ENCODE results near the gene DISP2.

The DISP2 gene

DNA sequence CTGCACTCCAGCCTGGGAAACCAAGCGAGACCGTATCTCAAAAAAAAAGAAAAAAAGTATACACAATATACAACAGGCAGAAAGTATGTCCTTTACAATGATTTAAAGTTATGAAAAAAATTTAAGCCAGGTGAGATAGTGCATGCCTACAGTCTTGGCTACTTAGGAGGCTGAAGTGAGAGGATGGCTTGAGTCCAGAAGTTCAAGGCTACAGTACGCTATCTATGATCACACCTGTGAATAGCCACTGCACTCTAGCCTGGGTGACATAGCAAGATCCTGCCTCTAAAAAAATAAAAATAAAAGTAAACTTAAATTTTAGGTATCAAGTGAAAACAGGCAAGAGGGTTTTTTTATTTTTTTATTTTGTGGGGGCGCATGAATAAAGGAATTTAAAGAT lies 21.4 kb downstream of the DISP2 start:
- Mint-ChIP-seq H3K4me3 (no peak overlapping the region), H3K27me3 (no peaks in the 10 kb centered on the region), H3K9me3 (no peaks in the 10 kb centered on the region), H3K36me3 (ENCODE audit: low read depth) (peaks cover 8% of the 10 kb centered on the region), H3K27ac (no peak overlapping the region), H3K4me1 (peaks cover 19% of the 10 kb centered on the region)
- no peak for ATAC-seq
- no peak for DNase-seq

GRCh38 chr15:40379853-40380252 lies 21.8 kb downstream of the DISP2 start:
- Mint-ChIP-seq H3K4me3 (no peak overlapping the region), H3K4me1 (peaks cover 22% of the 10 kb centered on the region), H3K36me3 (ENCODE audit: low read depth) (peaks cover 13% of the 10 kb centered on the region), H3K27ac (no peak overlapping the region), H3K27me3 (no peaks in the 10 kb centered on the region), H3K9me3 (no peaks in the 10 kb centered on the region)
- no peak for ATAC-seq
- DNase-seq, result no peak

DNA sequence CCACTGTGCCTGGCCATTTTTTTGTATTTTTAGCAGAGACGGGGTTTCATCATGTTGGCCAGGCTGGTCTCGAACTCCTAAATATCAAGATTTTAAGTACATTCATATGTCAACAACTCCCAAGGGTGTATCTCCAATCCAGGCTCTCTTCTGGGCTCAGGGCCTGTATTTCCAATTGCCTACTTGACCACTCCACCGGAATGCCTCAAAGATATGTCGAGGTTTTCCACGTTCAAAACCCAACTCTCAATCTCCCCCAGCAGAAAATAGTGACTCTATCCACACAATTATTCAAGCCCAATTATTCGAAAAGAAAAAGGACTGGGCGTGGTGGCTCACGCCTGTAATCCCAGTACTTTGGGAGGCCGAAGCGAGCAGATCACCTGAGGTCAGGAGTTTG lies 22.6 kb downstream of the DISP2 start:
- peaks cover 22% of the 10 kb centered on the region for H3K4me1 Mint-ChIP-seq
- H3K27me3 Mint-ChIP-seq, result no peaks in the 10 kb centered on the region
- no peak for DNase-seq
- no peak overlapping the region for H3K27ac Mint-ChIP-seq
- H3K9me3 Mint-ChIP-seq, result no peaks in the 10 kb centered on the region
- ATAC-seq, result no peak
- no peak overlapping the region for H3K4me3 Mint-ChIP-seq
- H3K36me3 Mint-ChIP-seq (ENCODE audit: low read depth), result peaks cover 19% of the 10 kb centered on the region

GRCh38 chr15:40381818-40382529 lies 24.0 kb downstream of the DISP2 start:
- no peak for DNase-seq
- H3K27ac Mint-ChIP-seq, result no peak overlapping the region
- no peaks in the 10 kb centered on the region for H3K9me3 Mint-ChIP-seq
- peaks cover 18% of the 10 kb centered on the region for H3K4me1 Mint-ChIP-seq
- ATAC-seq, result no peak
- no peaks in the 10 kb centered on the region for H3K27me3 Mint-ChIP-seq
- no peak overlapping the region for H3K4me3 Mint-ChIP-seq
- peaks cover 27% of the 10 kb centered on the region for H3K36me3 Mint-ChIP-seq (ENCODE audit: low read depth)

GRCh38 chr15:40382580-40383456 lies 24.8 kb downstream of the DISP2 start, which contains the start of gene KNSTRN:
KNSTRN (plus strand) TSS chr15:40382721; CDS start chr15:40382836, 115 bp downstream.
- DNase-seq (peak; percentile 94), ATAC-seq (peak; percentile 99)
- peak within 1 kb of the TSS; percentile 91 for H3K4me3 Mint-ChIP-seq
- H3K36me3 Mint-ChIP-seq (ENCODE audit: low read depth), result peaks cover 36% of the 10 kb centered on the region
- H3K9me3 Mint-ChIP-seq, result no peaks in the 10 kb centered on the region
- no peaks in the 10 kb centered on the region for H3K27me3 Mint-ChIP-seq
- H3K27ac Mint-ChIP-seq, result peak within 1 kb of the TSS; percentile 74
- H3K4me1 Mint-ChIP-seq, result peaks cover 18% of the 10 kb centered on the region

DNA sequence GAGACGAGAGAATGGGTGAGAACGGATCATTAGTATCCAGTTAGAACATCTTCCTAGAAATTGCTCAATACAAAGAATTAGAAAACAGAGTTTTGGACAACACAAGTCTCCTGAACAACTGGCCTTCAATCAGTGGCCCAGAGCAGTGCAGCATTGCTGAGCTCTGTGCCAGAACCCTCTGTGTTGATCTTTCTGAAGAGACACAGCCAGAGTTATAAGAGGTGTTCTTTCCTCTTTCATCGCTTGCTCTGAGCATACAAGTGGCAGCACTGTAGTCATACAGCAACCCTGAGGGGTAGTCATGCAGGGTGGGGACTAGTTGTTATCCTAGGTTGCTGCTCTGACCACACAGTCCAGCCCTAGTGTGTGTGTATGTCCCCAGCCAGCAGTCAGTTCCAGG lies 28.5 kb downstream of the DISP2 start:
- DNase-seq, result no peak
- Mint-ChIP-seq H3K27me3 (no peaks in the 10 kb centered on the region), H3K4me1 (peaks cover 18% of the 10 kb centered on the region), H3K9me3 (no peaks in the 10 kb centered on the region), H3K27ac (no peak overlapping the region), H3K36me3 (ENCODE audit: low read depth) (peaks cover 64% of the 10 kb centered on the region), H3K4me3 (no peak overlapping the region)
- no peak for ATAC-seq

GRCh38 chr15:40388941-40389823 lies 31.2 kb downstream of the DISP2 start:
- H3K27me3 Mint-ChIP-seq, result no peaks in the 10 kb centered on the region
- H3K27ac Mint-ChIP-seq, result no peak overlapping the region
- no peak for DNase-seq
- H3K36me3 Mint-ChIP-seq (ENCODE audit: low read depth), result peaks cover 80% of the 10 kb centered on the region
- H3K9me3 Mint-ChIP-seq, result no peaks in the 10 kb centered on the region
- peaks cover 6% of the 10 kb centered on the region for H3K4me1 Mint-ChIP-seq
- no peak for ATAC-seq
- no peak overlapping the region for H3K4me3 Mint-ChIP-seq

GRCh38 chr15:40389824-40390595 lies 32.0 kb downstream of the DISP2 start:
- no peaks in the 10 kb centered on the region for H3K4me1 Mint-ChIP-seq
- no peaks in the 10 kb centered on the region for H3K9me3 Mint-ChIP-seq
- no peaks in the 10 kb centered on the region for H3K27me3 Mint-ChIP-seq
- no peak overlapping the region for H3K27ac Mint-ChIP-seq
- no peak for DNase-seq
- H3K36me3 Mint-ChIP-seq (ENCODE audit: low read depth), result peaks cover 73% of the 10 kb centered on the region
- no peak for ATAC-seq
- no peak overlapping the region for H3K4me3 Mint-ChIP-seq

GRCh38 chr15:40392986-40393948 lies 35.2 kb downstream of the DISP2 start:
- ATAC-seq, result no peak
- Mint-ChIP-seq H3K4me1 (peaks cover 8% of the 10 kb centered on the region), H3K4me3 (no peak overlapping the region), H3K27ac (no peak overlapping the region), H3K9me3 (no peaks in the 10 kb centered on the region), H3K36me3 (ENCODE audit: low read depth) (peaks cover 53% of the 10 kb centered on the region), H3K27me3 (no peaks in the 10 kb centered on the region)
- DNase-seq, result no peak

GRCh38 chr15:40397688-40398412 lies 39.8 kb downstream of the DISP2 start:
- no peaks in the 10 kb centered on the region for H3K9me3 Mint-ChIP-seq
- peaks cover 23% of the 10 kb centered on the region for H3K4me1 Mint-ChIP-seq
- DNase-seq (no peak), ATAC-seq (no peak)
- H3K27ac Mint-ChIP-seq, result no peak overlapping the region
- H3K36me3 Mint-ChIP-seq (ENCODE audit: low read depth), result peaks cover 16% of the 10 kb centered on the region
- peak overlapping the region; percentile 9 for H3K4me3 Mint-ChIP-seq
- no peaks in the 10 kb centered on the region for H3K27me3 Mint-ChIP-seq

- Mint-ChIP-seq H3K4me1 (peaks cover 23% of the 10 kb centered on the region), H3K27me3 (no peaks in the 10 kb centered on the region), H3K4me3 (peak overlapping the region; percentile 9), H3K36me3 (ENCODE audit: low read depth) (peaks cover 11% of the 10 kb centered on the region), H3K9me3 (no peaks in the 10 kb centered on the region), H3K27ac (no peak overlapping the region)
- DNase-seq (peak; percentile 30), ATAC-seq (peak; percentile 96)
Measured at GRCh38 chr15:40398413-40398873, 40.4 kb downstream of the DISP2 start.

GRCh38 chr15:40399370-40399769 lies 41.4 kb downstream of the DISP2 start:
- H3K4me1 Mint-ChIP-seq, result peaks cover 28% of the 10 kb centered on the region
- H3K27me3 Mint-ChIP-seq, result no peaks in the 10 kb centered on the region
- H3K4me3 Mint-ChIP-seq, result no peak overlapping the region
- H3K9me3 Mint-ChIP-seq, result no peaks in the 10 kb centered on the region
- no peak for ATAC-seq
- H3K27ac Mint-ChIP-seq, result no peak overlapping the region
- H3K36me3 Mint-ChIP-seq (ENCODE audit: low read depth), result peaks cover 5% of the 10 kb centered on the region
- no peak for DNase-seq
